HG03378 (cell line): ENCODE data around the gene COQ9.
"Not testable (repeated sequence)": the region's sequence is repeated elsewhere in the genome, so short reads cannot be mapped to it uniquely, and the experiment has no call there.

Source experiments
- ATAC-seq: cut with Tn5 transposase; IDR thresholded peaks from one replicate; pipeline ENCODE4 v1.9.1; 2021; ENCODE audit warnings: mild to moderate bottlenecking, moderate library complexity; ENCODE audit not compliant: unreplicated experiment

Gene COQ9

DNA sequence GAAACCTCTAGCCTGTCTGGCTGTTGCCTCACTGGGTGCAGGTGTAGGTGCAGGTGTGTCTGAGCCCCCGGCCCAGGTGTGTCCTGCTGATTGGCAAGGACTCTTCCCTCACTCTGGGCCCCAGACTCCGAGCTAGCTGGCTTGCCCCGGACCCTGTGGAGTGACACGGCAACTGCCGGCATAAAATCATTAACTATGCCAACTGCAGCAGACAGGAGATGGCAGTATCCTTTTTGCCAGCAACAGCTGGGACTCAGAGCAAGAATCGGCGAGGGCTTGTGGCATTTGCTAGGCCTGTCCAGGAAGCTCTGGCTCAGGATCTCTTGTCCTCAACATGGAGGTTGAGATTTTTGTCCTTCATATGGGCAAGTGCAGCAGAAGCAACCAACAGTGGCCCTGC, 20.9 kb upstream of the COQ9 start:
- no peak for ATAC-seq

DNA sequence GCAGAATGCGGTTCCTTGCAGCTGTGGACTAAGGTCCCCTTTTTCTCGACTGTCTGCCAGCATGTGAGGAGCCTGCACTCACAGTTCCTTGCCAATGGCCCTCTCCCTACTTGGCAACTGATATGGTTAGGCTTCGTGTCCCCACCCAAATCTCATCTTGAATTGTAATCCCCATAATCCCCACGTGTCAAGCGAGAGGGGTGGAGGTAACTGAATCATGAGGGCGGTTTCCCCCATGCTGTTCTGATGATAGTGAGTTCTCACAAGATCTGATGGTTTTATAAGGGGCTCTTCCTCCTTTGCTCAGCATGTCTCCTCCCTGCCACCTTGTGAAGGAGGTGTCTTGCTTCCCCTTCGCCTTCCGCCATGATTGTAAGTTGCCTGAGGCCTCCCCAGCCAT, 20.0 kb upstream of the COQ9 start:
- no peak for ATAC-seq

DNA sequence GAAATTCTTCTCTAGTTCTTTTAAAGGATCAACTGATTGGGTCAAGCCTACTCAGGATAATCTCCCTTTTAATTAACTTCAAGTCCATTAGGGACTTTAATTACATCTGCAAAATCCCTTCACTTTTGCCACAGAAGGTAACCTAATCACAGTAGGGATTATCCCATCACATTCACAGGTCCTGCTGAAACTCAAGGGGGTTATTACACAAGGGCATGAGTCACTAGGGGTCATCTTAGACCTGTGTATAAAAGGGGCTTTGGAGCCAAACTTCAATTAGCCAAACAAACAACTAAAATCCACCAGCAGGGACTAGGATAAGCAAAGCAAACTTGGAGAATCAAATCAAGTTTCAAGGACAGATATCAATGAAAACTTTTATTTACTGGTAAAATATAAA, 19.5 kb upstream of the COQ9 start:
- no peak for ATAC-seq

DNA sequence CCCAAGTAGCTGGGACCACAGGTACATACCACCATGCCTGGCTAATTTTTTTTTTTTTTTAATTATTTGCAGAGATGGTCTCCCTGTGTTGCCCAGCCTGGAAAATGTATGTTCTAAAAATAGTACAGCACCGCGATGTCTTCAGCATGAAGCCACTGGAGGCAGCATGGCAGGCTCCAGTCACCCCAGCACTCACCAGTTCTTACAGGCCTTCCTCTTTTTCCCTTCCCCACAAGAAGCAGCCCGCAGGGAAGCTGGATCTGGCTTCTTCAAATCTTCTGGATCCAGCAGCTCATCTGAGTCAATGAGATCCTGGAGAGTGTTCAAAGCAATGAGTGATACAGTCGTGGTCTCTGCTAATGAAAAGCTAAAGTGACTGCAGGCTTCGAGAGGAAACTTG, 16.3 kb upstream of the COQ9 start:
- no peak for ATAC-seq

DNA sequence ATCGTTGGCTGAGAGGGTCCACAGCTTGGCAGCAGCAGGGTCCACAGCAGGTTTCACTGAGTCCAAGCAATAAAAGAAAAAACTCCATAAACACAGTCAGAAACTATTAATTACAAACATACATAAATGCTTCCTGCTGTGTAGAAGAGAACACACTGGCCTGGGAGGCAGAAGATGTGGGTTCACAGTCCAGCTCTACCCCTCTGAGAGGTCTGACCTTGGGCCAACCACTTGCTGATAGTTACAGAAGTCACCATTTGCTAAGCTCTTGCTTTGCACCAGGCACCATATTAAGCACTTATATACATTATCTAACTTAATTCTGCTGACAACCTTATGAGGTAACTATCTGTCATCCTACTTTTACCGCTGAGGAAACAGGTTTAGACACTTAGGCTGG, 14.8 kb upstream of the COQ9 start:
- no peak for ATAC-seq

DNA sequence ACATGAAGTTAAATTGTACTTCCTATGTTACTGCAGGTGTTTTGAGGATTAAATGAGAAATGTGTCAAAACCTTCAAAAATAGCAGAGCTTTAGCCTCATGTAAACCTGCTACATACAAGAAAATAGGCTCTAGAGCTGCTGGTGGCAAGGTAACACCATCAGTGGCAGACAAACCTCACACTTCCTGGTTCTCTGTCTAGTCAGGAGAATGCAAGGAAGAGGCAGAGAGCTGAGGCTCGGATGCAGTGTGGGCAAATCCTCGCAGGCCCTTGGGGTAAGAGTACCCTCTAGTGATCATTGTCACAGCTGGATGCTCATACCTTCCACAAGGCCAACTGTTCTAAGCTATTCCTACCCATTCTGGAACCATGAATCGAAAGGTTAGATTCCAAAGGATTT, 14.3 kb upstream of the COQ9 start:
- no peak for ATAC-seq

DNA sequence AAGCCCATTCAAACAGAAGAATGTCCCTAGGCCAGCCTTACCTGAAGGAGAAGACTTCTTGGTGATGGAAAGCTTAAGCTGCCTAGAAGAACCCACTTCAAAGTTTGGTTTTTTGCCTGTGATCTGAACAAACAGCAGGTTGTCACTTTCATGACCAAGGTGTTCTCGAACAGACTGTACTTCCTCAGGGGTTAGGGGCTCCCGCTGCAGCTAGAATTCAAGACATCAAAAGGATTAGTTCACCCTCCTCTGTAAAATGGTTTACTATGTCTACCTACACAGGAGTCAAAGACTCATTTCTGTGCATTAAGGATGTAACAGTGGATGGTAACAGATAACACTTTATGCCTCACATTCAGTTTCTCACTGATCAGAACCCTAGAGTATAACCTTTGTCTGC, 13.3 kb upstream of the COQ9 start:
- no peak for ATAC-seq

DNA sequence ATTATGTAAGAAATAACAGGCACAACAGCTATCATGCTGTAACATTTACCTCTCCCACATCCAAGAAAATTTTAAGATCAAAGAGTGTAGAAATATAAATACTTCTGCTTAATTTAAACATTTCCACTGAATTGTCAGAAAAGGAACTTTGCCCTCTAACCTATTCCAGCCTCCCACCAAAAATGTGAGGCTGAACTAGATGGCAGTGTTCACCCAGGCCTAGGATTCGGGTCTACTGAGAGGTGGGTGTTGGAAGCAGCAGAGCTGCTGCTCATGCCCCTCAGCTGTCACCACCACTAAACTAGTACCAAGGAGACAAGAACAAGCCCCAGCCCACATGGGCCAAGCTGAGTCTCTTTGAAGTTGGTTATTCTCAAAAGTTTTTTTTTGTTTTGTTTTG, 11.4 kb upstream of the COQ9 start:
- no peak for ATAC-seq

DNA sequence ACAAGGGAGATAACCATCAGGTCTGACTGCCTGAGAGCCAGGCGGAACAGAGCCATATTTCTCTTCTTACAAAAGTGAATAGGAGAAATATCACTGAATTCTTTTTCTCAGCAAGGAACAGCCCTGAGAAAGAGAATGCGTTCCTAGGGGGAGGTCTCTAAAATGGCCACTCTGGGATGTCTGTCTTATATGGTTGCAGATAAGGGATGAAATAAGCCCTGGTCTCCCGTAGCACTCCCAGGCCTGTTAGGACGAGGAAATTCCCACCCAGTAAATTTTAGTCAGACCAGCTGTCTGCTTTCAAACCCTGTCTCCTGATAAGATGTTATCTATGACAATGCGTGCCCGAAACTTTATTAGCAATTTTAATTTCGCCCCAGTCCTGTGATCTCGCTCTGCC, 7.3 kb upstream of the COQ9 start:
- not testable (repeated sequence) for ATAC-seq

DNA sequence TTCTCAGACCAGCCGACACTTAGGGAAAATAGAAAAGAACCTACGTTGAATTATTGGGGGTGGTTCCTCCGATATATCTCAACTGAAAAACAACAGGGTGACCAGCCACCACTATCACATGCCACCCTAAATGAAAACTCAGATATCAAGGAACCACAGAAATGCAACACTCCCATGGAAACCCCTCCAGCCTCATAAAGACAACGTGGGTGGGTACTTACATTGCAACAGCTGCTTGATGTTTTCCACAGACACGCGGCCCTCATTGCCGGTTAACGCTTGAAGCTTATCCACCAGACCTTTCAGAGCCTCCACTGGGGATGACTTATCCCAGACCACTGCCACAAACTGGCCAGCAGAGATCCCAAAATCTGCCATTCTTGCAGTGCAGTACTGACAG, 6.7 kb upstream of the COQ9 start:
- ATAC-seq, result not testable (repeated sequence)

DNA sequence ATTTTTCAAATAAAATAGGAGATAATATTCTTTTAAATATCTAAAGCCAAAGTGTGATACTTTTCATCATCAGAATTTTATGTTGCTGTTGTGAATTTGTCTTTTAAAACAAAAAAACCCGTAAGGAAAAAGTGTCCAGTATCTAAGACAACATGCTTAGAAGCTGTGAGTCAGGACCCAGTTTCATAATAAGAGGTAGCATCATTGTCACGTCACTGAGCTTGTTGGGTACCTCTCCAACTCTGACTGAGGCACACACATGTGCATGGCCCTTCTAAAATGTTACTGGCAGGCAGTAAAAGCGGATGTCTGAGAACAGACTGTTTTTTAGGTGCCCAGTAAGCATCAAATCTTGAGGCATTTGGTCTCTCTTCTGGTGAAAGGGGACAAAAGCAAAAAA, 2.6 kb upstream of the COQ9 start:
- no peak for ATAC-seq

DNA sequence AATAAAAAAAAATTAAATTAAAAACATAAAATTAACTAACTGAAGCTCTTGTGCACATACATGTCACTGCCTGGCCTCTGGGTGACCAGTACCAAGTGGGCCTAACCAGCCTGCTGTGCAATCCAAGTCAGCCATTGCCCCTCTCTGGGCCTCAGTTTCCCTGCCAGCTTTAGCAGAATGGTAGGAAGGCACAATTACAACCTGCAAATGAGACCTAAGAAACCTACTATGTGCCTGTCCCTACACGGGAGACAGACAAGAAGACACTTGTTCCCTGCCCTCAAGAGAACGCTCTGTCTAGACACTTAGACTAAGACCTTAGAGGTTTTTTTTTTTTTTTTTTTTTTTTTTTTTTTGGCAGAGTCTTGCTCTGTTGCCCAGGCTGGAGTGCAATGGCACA, 1.8 kb upstream of the COQ9 start:
- no peak for ATAC-seq

DNA sequence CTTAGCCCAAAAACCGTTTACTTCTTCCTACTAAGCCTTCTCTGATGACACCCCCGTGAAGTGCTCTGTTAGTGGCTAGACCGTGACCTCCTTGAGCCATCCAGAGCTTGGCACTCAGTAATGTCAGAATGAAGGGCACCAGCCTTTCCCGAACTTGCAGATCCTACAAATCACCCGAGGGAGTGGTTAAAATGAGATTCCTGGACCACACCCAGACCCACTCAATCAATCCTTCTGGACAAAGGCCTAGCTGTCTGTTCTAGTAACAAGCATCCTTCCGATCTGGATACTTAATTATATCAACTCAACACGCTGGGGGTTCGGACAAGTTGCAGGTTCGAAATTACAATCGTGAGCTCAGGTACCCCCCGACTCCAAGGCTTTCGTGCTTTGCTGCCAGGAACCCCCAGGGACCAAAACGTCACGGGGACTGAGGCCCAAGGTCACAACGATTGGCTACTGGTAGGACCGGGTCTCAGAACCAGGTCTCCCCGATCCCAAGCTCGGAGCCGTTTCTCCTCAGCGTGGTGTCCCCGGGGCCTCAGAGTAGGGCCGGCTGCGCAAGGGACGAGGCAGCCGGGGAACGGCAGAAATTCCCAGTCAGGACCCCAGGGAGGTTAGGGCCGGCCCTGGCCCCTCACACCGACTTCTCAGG, 621 bp upstream of the COQ9 start:
- ATAC-seq, result peak; percentile 22

DNA sequence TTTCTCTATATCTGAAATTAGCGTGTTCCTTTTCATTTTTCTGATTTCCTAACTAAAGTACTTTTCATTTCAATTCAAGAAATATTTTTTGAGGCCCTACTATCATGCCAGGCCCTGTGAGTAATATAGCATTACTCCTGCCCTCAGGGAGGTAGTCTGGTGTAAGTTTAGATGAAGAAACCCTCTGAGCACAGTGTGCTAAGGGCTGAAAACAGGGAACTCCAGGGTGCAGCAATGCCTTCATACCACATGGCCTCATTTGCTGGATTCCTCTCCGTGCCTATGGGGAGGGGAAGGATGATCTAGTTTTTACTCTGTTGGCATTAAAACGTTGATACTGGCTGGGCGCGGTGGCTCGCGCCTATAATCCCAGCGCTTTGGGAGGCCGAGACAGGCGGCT, 4.7 kb downstream of the COQ9 start:
- no peak for ATAC-seq

DNA sequence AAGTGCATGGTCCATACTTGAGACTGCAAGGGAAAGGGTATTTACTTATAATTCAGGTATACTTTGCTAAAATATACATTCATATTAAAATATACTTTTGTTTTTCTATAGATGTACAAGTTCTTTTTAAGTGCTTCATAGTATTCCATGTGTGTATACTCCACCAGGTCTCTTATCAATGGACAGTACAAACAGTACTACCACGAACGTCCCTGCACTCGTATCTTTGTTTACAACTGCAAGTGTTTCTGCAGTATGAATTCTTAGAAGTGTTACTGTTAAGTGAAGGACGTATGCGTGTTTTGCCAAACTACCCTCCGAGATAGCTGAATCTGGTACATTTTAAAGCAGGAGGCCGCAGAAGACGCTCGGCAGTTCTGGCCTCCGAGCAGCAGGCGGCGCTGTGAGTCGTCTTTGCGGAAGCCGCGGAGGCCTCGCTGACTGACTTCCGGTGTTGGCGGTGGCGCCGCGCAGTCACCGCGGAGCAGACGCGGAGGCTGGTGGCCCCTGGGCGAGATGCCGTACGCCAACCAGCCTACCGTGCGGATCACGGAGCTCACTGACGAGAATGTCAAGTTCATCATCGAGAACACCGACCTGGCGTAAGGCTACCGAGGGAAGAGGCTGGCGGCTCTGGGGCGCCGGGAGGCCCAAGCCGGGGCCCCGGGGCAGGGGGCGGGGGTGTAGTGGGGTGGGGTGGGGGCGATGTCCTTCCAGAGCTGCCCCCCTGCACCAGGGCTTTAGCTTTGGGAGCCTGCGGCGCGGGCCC, 15.1 kb downstream of the COQ9 start, which contains the start of gene POLR2C:
TSS of gene POLR2C (plus strand) at position 471 of the 769 bp plus-strand sequence. CDS start at position 517, 46 bp downstream.
- ATAC-seq, result peak; percentile 64

DNA sequence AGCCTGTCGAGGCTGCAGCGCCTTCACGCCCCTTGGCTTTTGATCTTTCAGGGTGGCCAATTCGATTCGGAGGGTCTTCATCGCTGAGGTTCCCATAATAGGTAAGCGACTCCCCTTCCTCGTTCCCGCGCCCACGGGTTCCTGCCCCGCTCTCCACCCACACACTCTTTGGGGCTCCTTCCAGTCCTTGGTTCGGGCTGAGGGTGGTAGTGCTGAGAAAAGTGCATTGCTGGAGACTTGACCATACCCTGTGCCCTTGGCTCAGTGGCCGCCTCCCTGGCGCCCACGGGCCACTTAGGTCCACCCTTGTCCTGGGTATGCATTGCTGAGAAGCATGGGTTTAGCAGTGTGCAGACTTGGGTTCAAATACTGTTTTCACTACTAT, 15.7 kb downstream of the COQ9 start:
- ATAC-seq, result no peak

DNA sequence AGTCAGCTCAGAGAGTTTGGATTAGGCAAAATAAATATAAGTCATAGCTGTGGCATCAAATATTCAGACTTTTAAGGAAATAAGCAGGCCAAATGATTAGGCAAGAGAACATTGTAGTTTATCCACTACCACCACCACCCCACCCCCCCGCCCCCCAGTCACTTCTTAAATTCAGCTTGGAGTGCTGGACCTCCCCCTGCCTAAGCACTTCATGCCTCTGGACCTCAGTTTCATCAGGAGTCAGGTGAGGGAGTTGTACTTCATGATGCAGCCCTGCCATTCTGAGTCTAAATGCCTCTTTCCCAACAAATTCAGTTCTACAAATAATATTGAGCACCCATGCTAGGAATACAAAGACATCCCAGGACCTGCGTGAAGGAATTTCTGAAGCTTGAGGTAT, 17.2 kb downstream of the COQ9 start:
- no peak for ATAC-seq

DNA sequence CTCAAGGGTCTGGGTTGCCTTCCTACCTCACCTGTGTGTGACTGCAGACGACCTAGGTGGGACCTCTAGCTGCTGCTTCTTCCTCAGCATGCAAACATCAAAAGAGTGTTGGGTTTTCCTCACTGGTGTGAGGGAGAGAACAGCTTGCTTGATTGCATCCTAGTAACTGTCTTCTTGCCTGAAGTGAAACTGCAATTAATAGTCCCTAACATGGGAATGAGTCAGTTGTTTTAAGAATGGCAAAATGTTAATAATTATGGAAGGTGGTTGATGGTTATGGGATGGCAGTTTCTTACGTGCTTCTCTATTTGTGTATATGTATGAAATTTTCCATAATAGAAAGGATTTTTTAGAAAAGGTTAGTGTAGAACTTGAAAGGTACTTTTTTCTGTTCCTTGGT, 21.1 kb downstream of the COQ9 start:
- ATAC-seq, result no peak

DNA sequence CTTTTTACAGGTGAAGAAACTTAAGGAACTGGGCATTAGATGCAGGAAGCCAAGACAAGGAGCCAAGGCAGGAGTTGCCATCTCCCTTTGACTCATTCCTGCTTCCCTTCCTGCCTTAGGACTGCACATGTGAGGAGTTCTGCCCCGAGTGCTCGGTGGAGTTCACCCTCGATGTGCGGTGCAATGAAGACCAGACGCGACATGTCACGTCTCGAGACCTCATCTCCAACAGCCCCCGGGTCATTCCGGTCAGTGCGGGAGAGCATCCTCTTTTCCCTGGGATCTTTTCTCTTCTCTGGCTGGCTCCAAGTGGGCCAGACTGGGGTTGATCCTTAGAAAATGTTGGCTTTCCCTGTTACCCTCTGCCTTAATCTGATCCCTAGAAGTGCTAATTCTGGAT, 21.8 kb downstream of the COQ9 start:
- no peak for ATAC-seq

DNA sequence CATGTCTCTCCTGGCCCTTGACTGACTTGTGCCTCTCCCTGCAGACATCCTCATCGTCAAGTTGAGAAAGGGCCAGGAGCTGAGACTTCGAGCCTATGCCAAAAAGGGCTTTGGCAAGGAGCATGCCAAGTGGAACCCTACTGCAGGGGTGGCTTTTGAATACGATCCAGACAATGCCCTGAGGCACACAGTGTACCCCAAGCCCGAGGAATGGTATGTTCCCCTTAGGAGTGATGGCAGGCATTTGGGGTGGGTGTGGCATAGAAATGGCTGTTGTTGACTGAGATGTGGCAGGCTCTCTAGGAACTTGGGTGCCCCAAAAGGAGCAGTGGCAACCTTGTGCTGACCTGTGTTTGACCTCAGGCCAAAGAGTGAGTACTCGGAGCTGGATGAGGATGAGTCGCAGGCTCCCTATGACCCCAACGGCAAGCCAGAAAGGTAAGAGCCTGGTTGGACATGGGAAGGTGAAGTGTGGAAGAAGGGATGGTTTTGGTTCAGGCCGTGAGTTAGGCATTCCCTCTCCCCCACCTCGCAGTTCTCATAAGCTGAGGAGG, 22.7 kb downstream of the COQ9 start:
- ATAC-seq, result no peak

DNA sequence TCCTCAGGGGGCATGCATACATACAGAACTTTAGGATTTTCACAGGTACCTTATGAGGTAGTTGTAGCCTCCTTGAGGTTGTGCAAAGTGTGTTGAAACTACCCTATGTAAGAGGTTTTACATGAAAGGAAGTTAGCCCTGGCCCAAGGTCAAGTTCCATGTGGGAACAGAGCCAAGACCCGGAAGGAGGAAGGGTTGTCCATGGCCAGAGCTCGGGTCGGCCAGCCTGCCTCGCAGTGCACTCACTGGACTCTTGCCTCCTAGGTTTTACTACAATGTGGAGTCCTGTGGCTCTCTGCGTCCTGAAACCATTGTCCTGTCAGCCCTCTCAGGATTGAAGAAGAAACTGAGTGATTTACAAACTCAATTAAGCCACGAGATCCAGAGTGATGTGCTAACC, 23.4 kb downstream of the COQ9 start:
- ATAC-seq, result no peak

DNA sequence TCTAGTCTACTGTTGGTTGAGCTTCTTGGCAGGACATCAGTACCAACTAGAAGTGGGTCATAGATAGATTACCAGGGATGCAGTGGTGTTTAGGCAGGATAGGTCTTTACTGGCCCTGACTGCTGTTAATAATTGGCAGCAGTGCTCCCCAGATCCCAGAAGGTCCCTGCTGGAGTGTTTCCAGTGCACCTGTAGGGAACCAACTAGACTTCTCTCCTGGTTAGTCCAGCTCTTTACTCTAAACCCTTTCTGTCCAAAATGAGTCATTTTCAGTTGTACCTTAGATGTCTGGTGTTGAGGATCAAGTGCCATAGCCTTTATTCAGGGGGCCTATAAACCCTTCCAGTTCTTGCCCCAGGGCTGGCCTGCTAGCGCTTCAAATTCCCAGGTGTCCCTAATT, 23.9 kb downstream of the COQ9 start:
- ATAC-seq, result no peak
